HG02870 (cell line): Measurements from ENCODE around the gene LIPC.

ENCODE experiments used
- ATAC-seq: cut with Tn5 transposase; IDR thresholded peaks from one replicate; pipeline ENCODE4 v1.9.1; 2021; ENCODE audit warnings: mild to moderate bottlenecking, moderate library complexity; ENCODE audit not compliant: unreplicated experiment

Gene LIPC

GRCh38 chr15:58512522-58512921, 80.7 kb downstream of the LIPC start:
- no peak for ATAC-seq

- ATAC-seq, result no peak
These were observed 81.2 kb downstream of the LIPC start for GRCh38 chr15:58513008-58513407.

- no peak for ATAC-seq
These were observed 82.0 kb downstream of the LIPC start for GRCh38 chr15:58513726-58514336.

GRCh38 chr15:58515807-58516206, 84.0 kb downstream of the LIPC start:
- ATAC-seq, result no peak

- no peak for ATAC-seq
These were observed 85.5 kb downstream of the LIPC start for GRCh38 chr15:58517252-58517681.

- peak; percentile 75 for ATAC-seq
These were observed 86.1 kb downstream of the LIPC start for GRCh38 chr15:58517682-58518525.

- peak; percentile 6 for ATAC-seq
These were observed 86.8 kb downstream of the LIPC start for GRCh38 chr15:58518626-58519025.

- no peak for ATAC-seq
These were observed 87.7 kb downstream of the LIPC start for GRCh38 chr15:58519516-58519915.

- no peak for ATAC-seq
These were observed 88.7 kb downstream of the LIPC start for GRCh38 chr15:58520464-58520863.

GRCh38 chr15:58520936-58521292, 89.1 kb downstream of the LIPC start:
- ATAC-seq, result no peak

- no peak for ATAC-seq
These were observed 89.7 kb downstream of the LIPC start for GRCh38 chr15:58521293-58521991.

- no peak for ATAC-seq
These were observed 90.6 kb downstream of the LIPC start for GRCh38 chr15:58522391-58522790.

- no peak for ATAC-seq
These were observed 91.1 kb downstream of the LIPC start for GRCh38 chr15:58522865-58523264.

- ATAC-seq, result no peak
These were observed 91.8 kb downstream of the LIPC start for GRCh38 chr15:58523634-58524033.

- ATAC-seq, result no peak
These were observed 92.5 kb downstream of the LIPC start for GRCh38 chr15:58524247-58524646.

GRCh38 chr15:58525991-58526421, 94.2 kb downstream of the LIPC start:
- no peak for ATAC-seq

GRCh38 chr15:58526647-58527192, 94.9 kb downstream of the LIPC start:
- ATAC-seq, result no peak

- ATAC-seq, result no peak
These were observed 95.9 kb downstream of the LIPC start for GRCh38 chr15:58527573-58528187.

- no peak for ATAC-seq
These were observed 96.5 kb downstream of the LIPC start for GRCh38 chr15:58528188-58528870.

GRCh38 chr15:58529041-58529440, 97.2 kb downstream of the LIPC start:
- no peak for ATAC-seq
